Activated naive CD8-positive, alpha-beta T cell treated with anti-CD3 and anti-CD28 coated beads, Interleukin-2, amount 50 U/mL, for 16 hours (primary cell): ENCODE measurements around the gene DPM3.
"Not testable (repeated sequence)": the region's sequence is repeated elsewhere in the genome, so short reads cannot be mapped to it uniquely, and the experiment has no call there.

Experiments
- DNase-seq: peaks from one replicate; pipeline ENCODE4 v3.0.0-alpha.2; 2020; ENCODE audit warnings: low read depth, low spot score

Gene DPM3

GRCh38 chr1:155158991-155159390 lies 18.7 kb upstream of the DPM3 start:
- DNase-seq, result no peak

- DNase-seq, result not testable (repeated sequence)
Observed at GRCh38 chr1:155155996-155156643, 15.8 kb upstream of the DPM3 start.

GRCh38 chr1:155145491-155145890 lies 5.2 kb upstream of the DPM3 start:
- DNase-seq, result no peak

- DNase-seq, result no peak
Observed at GRCh38 chr1:155141749-155142148, 1.4 kb upstream of the DPM3 start.

- no peak for DNase-seq
Observed at GRCh38 chr1:155140630-155140953, 261 bp upstream of the DPM3 start.

GRCh38 chr1:155137154-155137949 lies 3.0 kb downstream of the DPM3 start:
- no peak for DNase-seq

GRCh38 chr1:155136748-155137147 lies 3.6 kb downstream of the DPM3 start:
- no peak for DNase-seq

- peak; percentile 79 for DNase-seq
Observed at GRCh38 chr1:155135415-155136028, 4.8 kb downstream of the DPM3 start, which contains the start of gene SLC50A1. Gene SLC50A1, plus strand, starts transcription at chr1:155135852. Its CDS starts 60 bp downstream, at chr1:155135912.

GRCh38 chr1:155134880-155135414 lies 5.4 kb downstream of the DPM3 start:
- no peak for DNase-seq

- DNase-seq, result no peak
Observed at GRCh38 chr1:155134322-155134721, 6.0 kb downstream of the DPM3 start.

GRCh38 chr1:155133799-155134281 lies 6.5 kb downstream of the DPM3 start:
- DNase-seq, result no peak

GRCh38 chr1:155131856-155132255 lies 8.5 kb downstream of the DPM3 start:
- no peak for DNase-seq

- no peak for DNase-seq
Observed at GRCh38 chr1:155131285-155131684, 9.0 kb downstream of the DPM3 start.

GRCh38 chr1:155130272-155131006 lies 9.9 kb downstream of the DPM3 start:
- no peak for DNase-seq

GRCh38 chr1:155128755-155129473 lies 11.4 kb downstream of the DPM3 start:
- no peak for DNase-seq

- DNase-seq, result no peak
Observed at GRCh38 chr1:155127967-155128754, 12.2 kb downstream of the DPM3 start.

- no peak for DNase-seq
Observed at GRCh38 chr1:155127105-155127966, 13.0 kb downstream of the DPM3 start, which contains the start of gene EFNA1. Gene EFNA1, plus strand, starts transcription at chr1:155127876. Its CDS starts 102 bp downstream, at chr1:155127978.

GRCh38 chr1:155126556-155127104 lies 13.7 kb downstream of the DPM3 start:
- DNase-seq, result no peak
